IPS-NIHi11 (cell line): ENCODE data around the gene ZBTB48.

Experiments
- DNase-seq: peaks from one replicate; pipeline ENCODE4 v3.0.0; 2012; ENCODE audit warnings: mixed read lengths, low spot score

Gene ZBTB48

GRCh38 chr1:6572653-6573383 lies 7.0 kb upstream of the ZBTB48 start:
- no peak for DNase-seq

GRCh38 chr1:6574025-6574620 lies 5.7 kb upstream of the ZBTB48 start:
- DNase-seq = no peak

GRCh38 chr1:6574818-6575217 lies 5.0 kb upstream of the ZBTB48 start:
- no peak for DNase-seq

GRCh38 chr1:6577831-6578525 lies 1.8 kb upstream of the ZBTB48 start:
- no peak for DNase-seq

GRCh38 chr1:6578624-6579373 lies 995 bp upstream of the ZBTB48 start:
- DNase-seq = no peak

- no peak for DNase-seq
Measured at GRCh38 chr1:6580119-6580592, 362 bp downstream of the ZBTB48 start.

GRCh38 chr1:6580593-6581409 lies 1.0 kb downstream of the ZBTB48 start:
- DNase-seq = no peak

GRCh38 chr1:6581561-6582305 lies 1.9 kb downstream of the ZBTB48 start:
- DNase-seq = no peak

- DNase-seq = no peak
Measured at GRCh38 chr1:6582370-6582769, 2.6 kb downstream of the ZBTB48 start.

- no peak for DNase-seq
Measured at GRCh38 chr1:6584126-6585080, 4.6 kb downstream of the ZBTB48 start.

- DNase-seq = no peak
Measured at GRCh38 chr1:6585081-6585722, 5.4 kb downstream of the ZBTB48 start.

- DNase-seq = no peak
Measured at GRCh38 chr1:6585841-6586240, 6.0 kb downstream of the ZBTB48 start.

- no peak for DNase-seq
Measured at GRCh38 chr1:6586404-6586816, 6.6 kb downstream of the ZBTB48 start.

GRCh38 chr1:6587261-6588005 lies 7.6 kb downstream of the ZBTB48 start:
- DNase-seq = no peak

- DNase-seq = no peak
Measured at GRCh38 chr1:6588128-6588892, 8.5 kb downstream of the ZBTB48 start.

GRCh38 chr1:6588893-6589520 lies 9.2 kb downstream of the ZBTB48 start:
- DNase-seq = no peak

- DNase-seq = no peak
Measured at GRCh38 chr1:6590046-6590445, 10.3 kb downstream of the ZBTB48 start.
